Endothelial cell of umbilical vein (primary cell): ENCODE measurements around the gene BTN2A1. TPM values are rescaled to one million over a fixed set of nuclear protein-coding genes. Genes with fewer than 3 reads are reported as not detected.

Source experiments
- BruUV-seq: library from RNA; stranded (reverse); fragments of 400-500 nt; replicated peaks from 2 replicates; lab custom pipeline; 2021; lab: Mats Ljungman, UMichigan
- CTCF ChIA-PET: fragments of 300-600, 350-600 bp; sonication (Branson Sonifier 250); formaldehyde crosslinking; loops from one replicate; lab custom pipeline; 2021; ENCODE audit warnings: antibody characterized with exemption, inconsistent platforms; lab: Charles Lee
- POLR2A ChIA-PET: fragments of 300-600, 350-600 bp; sonication (Branson Sonifier 250); formaldehyde crosslinking; loops from one replicate; lab custom pipeline; 2021; ENCODE audit warnings: antibody characterized with exemption, inconsistent platforms; lab: Charles Lee
- DNase-seq: peaks from one replicate; pipeline ENCODE4 v3.0.0-alpha.2; 2011; ENCODE audit warnings: low read depth, low spot score
- FAIRE-seq: peaks from 2 replicates; lab custom pipeline; 2011; peaks lifted over from hg19 to GRCh38; lab: Jason Lieb, UNC
- H2AFZ ChIP-seq: 2 replicates; pipeline ENCODE4 v1.6.0; 2012; ENCODE audit warnings: low read depth, low read length, control low read depth, inconsistent platforms
- H3K27ac ChIP-seq: 2 replicates; pipeline ENCODE4 v1.5.1; 2011; ENCODE audit warnings: low read depth, mild to moderate bottlenecking, control low read depth, low read length, moderate library complexity; ENCODE audit not compliant: insufficient read depth
- H3K27me3 ChIP-seq, 2 experiments: 2 replicates each; pipeline versions ENCODE4 v1.6.0 to v1.6.1; 2011; ENCODE audit warnings: low read length in 2 of 2, mixed read lengths in 1 of 2; ENCODE audit not compliant: control insufficient read depth in 2 of 2, insufficient read depth in 2 of 2
- H3K36me3 ChIP-seq, 2 experiments: 2 replicates in 1 of 2; 3 replicates in 1 of 2; pipeline ENCODE4 v1.5.1; 2011; ENCODE audit warnings: low read length in 2 of 2, mild to moderate bottlenecking in 1 of 2, moderate library complexity in 1 of 2; ENCODE audit not compliant: control insufficient read depth in 2 of 2, insufficient read depth in 2 of 2; ENCODE audit errors: extremely low read depth in 1 of 2
- H3K4me1 ChIP-seq: 3 replicates; pipeline ENCODE4 v1.5.1; 2011; ENCODE audit warnings: mild to moderate bottlenecking, low read length; ENCODE audit not compliant: control insufficient read depth, insufficient read depth; ENCODE audit errors: extremely low read depth
- H3K4me2 ChIP-seq: 2 replicates; pipeline ENCODE4 v1.6.1; 2011; ENCODE audit warnings: low read length, control low read depth, mixed read lengths; ENCODE audit not compliant: insufficient read depth
- H3K4me3 ChIP-seq, 3 experiments: fragments of 200-600 bp in 1 of 3; sonication (generic), shearing (Covaris generic) in 1 of 3; replicated peaks in 1 of 3; 2 replicates each; pipeline ENCODE4 v1.5.1; 2011 to 2016; ENCODE audit warnings: control low read depth in 3 of 3, low read length in 3 of 3, mild to moderate bottlenecking in 2 of 3, inconsistent platforms in 1 of 3, low read depth in 1 of 3, moderate library complexity in 1 of 3; ENCODE audit not compliant: insufficient read depth in 1 of 3
- H3K79me2 ChIP-seq: 2 replicates; pipeline ENCODE4 v1.6.0; 2012; ENCODE audit warnings: low read length, inconsistent platforms; ENCODE audit not compliant: control insufficient read depth, insufficient read depth
- H3K9ac ChIP-seq: replicated peaks from 2 replicates; pipeline ENCODE3; 2011; ENCODE audit warnings: low read length, control low read depth; ENCODE audit not compliant: insufficient read depth; ENCODE audit errors: extremely low read depth
- H3K9me1 ChIP-seq: replicated peaks from 3 replicates; pipeline ENCODE4 v1.6.0; 2011; ENCODE audit warnings: mild to moderate bottlenecking, low read length; ENCODE audit not compliant: control insufficient read depth, insufficient read depth; ENCODE audit errors: extremely low read depth
- H3K9me3 ChIP-seq: replicated peaks from 2 replicates; pipeline ENCODE4 v1.5.1; 2012; ENCODE audit warnings: low read length, inconsistent platforms; ENCODE audit not compliant: control insufficient read depth, insufficient read depth
- H4K20me1 ChIP-seq: replicated peaks from 2 replicates; pipeline ENCODE3; 2011; ENCODE audit warnings: mild to moderate bottlenecking, low read length; ENCODE audit not compliant: control insufficient read depth, insufficient read depth; ENCODE audit errors: extremely low read depth
- CTCF ChIP-seq, 2 donors: IDR thresholded peaks; 1 replicate in 1 of 2; 2 replicates in 1 of 2; pipeline ENCODE4 v1.5.1; 2011; ENCODE audit warnings: low read length in 2 of 2, mild to moderate bottlenecking in 2 of 2, moderate library complexity in 2 of 2, control low read depth in 1 of 2, inconsistent platforms in 1 of 2, low read depth in 1 of 2; ENCODE audit not compliant: insufficient read depth in 1 of 2; ENCODE audit errors: extremely low read depth in 1 of 2
- EZH2 ChIP-seq: IDR thresholded peaks from 2 replicates; pipeline ENCODE4 v1.6.1; 2012; ENCODE audit warnings: borderline replicate concordance, low read depth, mild to moderate bottlenecking, moderate library complexity, low read length, inconsistent platforms; ENCODE audit not compliant: severe bottlenecking
- FOS ChIP-seq: IDR thresholded peaks from 2 replicates; pipeline ENCODE4 v1.6.1; 2011; ENCODE audit warnings: mild to moderate bottlenecking, low read length, moderate library complexity, borderline replicate concordance; ENCODE audit not compliant: insufficient read depth
- GATA2 ChIP-seq: IDR thresholded peaks from 2 replicates; pipeline ENCODE4 v1.7.0; 2011; ENCODE audit warnings: low read depth, mild to moderate bottlenecking, moderate library complexity, mixed read lengths, low read length; ENCODE audit not compliant: insufficient read length, insufficient read depth
- JUN ChIP-seq: IDR thresholded peaks from 2 replicates; pipeline ENCODE4 v1.6.1; 2011; ENCODE audit warnings: borderline replicate concordance, low read depth; ENCODE audit not compliant: insufficient read length, insufficient read depth
- MAX ChIP-seq: IDR thresholded peaks from 2 replicates; pipeline ENCODE4 v1.6.1; 2011; ENCODE audit not compliant: insufficient read depth, insufficient read length
- MYC ChIP-seq: IDR thresholded peaks from one replicate; pipeline ENCODE4 v1.6.1; 2011; ENCODE audit warnings: mild to moderate bottlenecking, low read depth, low read length
- POLR2A ChIP-seq: IDR thresholded peaks from 2 replicates; pipeline ENCODE4 v1.6.1; 2012; ENCODE audit warnings: low read depth, mild to moderate bottlenecking, control low read depth, low read length
- POLR2AphosphoS5 ChIP-seq: IDR thresholded peaks from 2 replicates; pipeline ENCODE4 v1.6.1; 2012; ENCODE audit warnings: low read depth, mild to moderate bottlenecking, control low read depth, low read length, moderate library complexity; ENCODE audit not compliant: insufficient read depth
- dilution Hi-C: fragments of 300-500 bp; cut with MboI; formaldehyde crosslinking; loops from one replicate; pipeline ENCODE4 v1.15.0; 2019; ENCODE audit warnings: low sequenced_read_pairs; ENCODE audit not compliant: extremely low pct_ligation_motif_present
- intact Hi-C: fragments of 100-400 bp; cut with micrococcal nuclease; formaldehyde crosslinking; loops from one replicate; pipeline ENCODE4 v1.10.0; 2022
- polyA plus RNA-seq, 4 experiments: library from polyadenylated mRNA; depleted of rRNA in 3 of 4; stranded (reverse) in 3 of 4; unstranded in 1 of 4; fragments of >200 nt; gene quantifications; 2 replicates each; pipeline versions ENCODE4 v1.2.1 to v1.2.3, GENCODE V29; 2011 to 2012; ENCODE audit warnings: missing spikeins in 1 of 4
- total RNA-seq: library from RNA; stranded (reverse); gene quantifications from 2 replicates; pipeline ENCODE4 v1.2.3, GENCODE V29; 2021

BTN2A1 gene
- total and polyA plus RNA-seq, 2 donors (not counting 3 experiments of a cell fraction or from before 2014, with no cell fraction given) = 25.1 to 31.9 TPM

- no peak for DNase-seq
- BruUV-seq = no TSS peak
- Histone ChIP-seq H3K9ac (no peak overlapping the region), H3K9me1 (no peaks in the 10 kb centered on the region), H3K4me3 (no peak overlapping the region), H2AFZ (no peak overlapping the region), H4K20me1 (no peaks in the 10 kb centered on the region), H3K4me1 (peaks cover 9% of the 10 kb centered on the region), H3K36me3 (no peaks in the 10 kb centered on the region), H3K9me3 (no peaks in the 10 kb centered on the region), H3K27me3 (no peaks in the 10 kb centered on the region), H3K27ac (no peak overlapping the region), H3K4me2 (no peak overlapping the region), H3K79me2 (no peaks in the 10 kb centered on the region)
- POLR2A ChIA-PET = no interaction called here
- TF ChIP-seq POLR2AphosphoS5 = no peak
- no peak for TF ChIP-seq CTCF (IDR thresholded peaks at IDR 0.05; ENCODE audit: extremely low read depth in 1 of 2, insufficient read depth in 1 of 2, low read depth in 1 of 2, low read length in 2 of 2)
- TF ChIP-seq MYC = no peak
- TF ChIP-seq JUN = no peak
- no peak for TF ChIP-seq POLR2A
- TF ChIP-seq EZH2 = no peak
- TF ChIP-seq GATA2 = no peak
- TF ChIP-seq MAX = no peak
- no peak for TF ChIP-seq FOS
- no peak for FAIRE-seq
- intact Hi-C loops (no loop called here), dilution Hi-C loops (no loop called here)
- CTCF ChIA-PET = interaction anchor here (1.2 to 1.3 kb wide), 3 partner anchors 42 to 111 kb away, joined by 3 to 7 read pairs (median 4); no protein-coding TSS in a partner anchor
Measured at GRCh38 chr6:26452631-26453235, 5.0 kb upstream of the BTN2A1 start.
